ENCODE measurements around the gene ANKRD1. TPM values are rescaled to one million over a fixed set of nuclear protein-coding genes. Genes with fewer than 3 reads are reported as not detected.
"Not testable (repeated sequence)": the region's sequence is repeated elsewhere in the genome, so short reads cannot be mapped to it uniquely, and the experiment has no call there.

Gene ANKRD1
- total RNA-seq, 4 donors from 2014 or later: 18.6 to 168 (median 98.5) TPM

GRCh38 chr10:90947030-90947960 is 26.4 kb upstream of the ANKRD1 start:
- ATAC-seq (no peak), DNase-seq (no peak)
- H3K36me3 ChIP-seq: no peaks in the 10 kb centered on the region
- TF ChIP-seq POLR2A (IDR thresholded peaks at IDR 0.05) (no peak), CTCF (IDR thresholded peaks at IDR 0.05 in 4 of 5, conservative IDR thresholded peaks at IDR 0.05 in 1 of 5) (no peak)
- in situ Hi-C loops (cut with MboI; ENCODE audit: low sequenced_read_pairs in 4 of 4): no loop called here
- no peaks in the 10 kb centered on the region for H3K27me3 ChIP-seq
- H3K4me1 ChIP-seq: no peaks in the 10 kb centered on the region
- H3K27ac ChIP-seq: no peak overlapping the region
- no peak overlapping the region for H3K4me3 ChIP-seq
- intact Hi-C loops (cut with DNase I; ENCODE audit: low total_unique reads): no loop called here
- H3K9me3 ChIP-seq: no peaks in the 10 kb centered on the region

- in situ Hi-C loops (cut with MboI; ENCODE audit: low sequenced_read_pairs in 4 of 4): no loop called here
- intact Hi-C loops (cut with DNase I; ENCODE audit: low total_unique reads): no loop called here
- Histone ChIP-seq H3K27ac (no peak overlapping the region), H3K9me3 (no peaks in the 10 kb centered on the region), H3K4me3 (no peak overlapping the region), H3K36me3 (no peaks in the 10 kb centered on the region), H3K4me1 (no peaks in the 10 kb centered on the region), H3K27me3 (no peaks in the 10 kb centered on the region)
- DNase-seq: no peak
- TF ChIP-seq POLR2A (IDR thresholded peaks at IDR 0.05): no peak
- TF ChIP-seq CTCF (IDR thresholded peaks at IDR 0.05 in 4 of 5, conservative IDR thresholded peaks at IDR 0.05 in 1 of 5): no peak
- ATAC-seq: no peak
Measured at GRCh38 chr10:90945491-90946070, 24.7 kb upstream of the ANKRD1 start.

- ATAC-seq (no peak), DNase-seq (no peak)
- in situ Hi-C loops (cut with MboI; ENCODE audit: low sequenced_read_pairs in 4 of 4): no loop called here
- H3K27ac ChIP-seq: no peak overlapping the region
- no peaks in the 10 kb centered on the region for H3K27me3 ChIP-seq
- no peaks in the 10 kb centered on the region for H3K36me3 ChIP-seq
- intact Hi-C loops (cut with DNase I; ENCODE audit: low total_unique reads): no loop called here
- no peaks in the 10 kb centered on the region for H3K4me1 ChIP-seq
- no peaks in the 10 kb centered on the region for H3K9me3 ChIP-seq
- TF ChIP-seq POLR2A (IDR thresholded peaks at IDR 0.05): no peak
- no peak for TF ChIP-seq CTCF (IDR thresholded peaks at IDR 0.05 in 4 of 5, conservative IDR thresholded peaks at IDR 0.05 in 1 of 5)
- H3K4me3 ChIP-seq: no peak overlapping the region
Measured at GRCh38 chr10:90944749-90945148, 23.9 kb upstream of the ANKRD1 start.

- H3K9me3 ChIP-seq; H3K36me3 ChIP-seq; H3K4me1 ChIP-seq; H3K27ac ChIP-seq; in situ Hi-C loops (cut with MboI; ENCODE audit: low sequenced_read_pairs in 4 of 4); H3K27me3 ChIP-seq; DNase-seq; ATAC-seq; H3K4me3 ChIP-seq; intact Hi-C loops (cut with DNase I; ENCODE audit: low total_unique reads): not testable (repeated sequence)
Measured at GRCh38 chr10:90942980-90943379, 22.1 kb upstream of the ANKRD1 start.

- Histone ChIP-seq H3K36me3 (no peaks in the 10 kb centered on the region), H3K4me3 (no peak overlapping the region), H3K27ac (no peak overlapping the region), H3K27me3 (no peaks in the 10 kb centered on the region), H3K9me3 (no peaks in the 10 kb centered on the region), H3K4me1 (no peaks in the 10 kb centered on the region)
- intact Hi-C loops (cut with DNase I; ENCODE audit: low total_unique reads): no loop called here
- ATAC-seq (no peak), DNase-seq (no peak)
- in situ Hi-C loops (cut with MboI; ENCODE audit: low sequenced_read_pairs in 4 of 4): no loop called here
- no peak for TF ChIP-seq POLR2A (IDR thresholded peaks at IDR 0.05)
- no peak for TF ChIP-seq CTCF (IDR thresholded peaks at IDR 0.05 in 4 of 5, conservative IDR thresholded peaks at IDR 0.05 in 1 of 5)
Measured at GRCh38 chr10:90939648-90940047, 18.8 kb upstream of the ANKRD1 start.
